Mucosa of stomach (tissue), 1 donor: Measurements from ENCODE around the gene MED14.

Source experiments
- H3K27me3 ChIP-seq: one replicate; pipeline ENCODE4 v1.7.0; 2013; ENCODE audit warnings: mild to moderate bottlenecking, low read length; ENCODE audit not compliant: control insufficient read depth, insufficient read depth
- H3K36me3 ChIP-seq: one replicate; pipeline ENCODE4 v1.7.0; 2013; ENCODE audit warnings: low read length; ENCODE audit not compliant: control insufficient read depth, insufficient read depth
- H3K4me1 ChIP-seq: one replicate; pipeline ENCODE4 v1.7.0; 2013; ENCODE audit warnings: mild to moderate bottlenecking, low read length; ENCODE audit not compliant: control insufficient read depth, insufficient read depth
- H3K4me3 ChIP-seq: one replicate; pipeline ENCODE4 v1.7.0; 2013; ENCODE audit warnings: low read length
- H3K9ac ChIP-seq: one replicate; pipeline ENCODE4 v1.7.0; 2013; ENCODE audit warnings: mild to moderate bottlenecking, low read length, moderate library complexity
- H3K9me3 ChIP-seq: one replicate; pipeline ENCODE4 v1.7.0; 2013; ENCODE audit warnings: mild to moderate bottlenecking, low read length, moderate library complexity; ENCODE audit not compliant: control insufficient read depth
- donor health status: Pancreatic carcinoma.

Gene MED14

DNA sequence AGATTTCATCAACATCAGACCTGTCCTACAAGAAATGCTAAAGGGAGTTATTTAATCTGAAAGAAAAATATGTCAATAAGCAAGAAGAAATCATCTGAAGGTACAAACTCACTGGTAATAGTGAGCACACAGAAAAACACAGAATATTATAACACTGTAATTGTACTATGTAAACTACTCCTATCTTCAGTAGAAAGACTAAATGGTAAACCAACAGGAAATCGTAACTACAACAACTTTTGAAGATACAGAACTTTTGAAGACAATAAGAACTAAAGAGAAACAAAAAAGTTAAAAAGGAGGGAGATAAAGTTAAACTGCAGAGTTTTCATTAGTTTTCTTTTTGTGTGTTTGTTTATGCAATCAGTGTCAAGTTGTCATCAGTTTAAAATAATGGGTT is 12.4 kb downstream of the MED14 start:
- H3K9me3 ChIP-seq, result no peaks in the 10 kb centered on the region
- H3K4me3 ChIP-seq, result no peak overlapping the region
- peaks cover 4% of the 10 kb centered on the region for H3K4me1 ChIP-seq
- no peaks in the 10 kb centered on the region for H3K36me3 ChIP-seq
- H3K9ac ChIP-seq, result no peak overlapping the region
- no peaks in the 10 kb centered on the region for H3K27me3 ChIP-seq

DNA sequence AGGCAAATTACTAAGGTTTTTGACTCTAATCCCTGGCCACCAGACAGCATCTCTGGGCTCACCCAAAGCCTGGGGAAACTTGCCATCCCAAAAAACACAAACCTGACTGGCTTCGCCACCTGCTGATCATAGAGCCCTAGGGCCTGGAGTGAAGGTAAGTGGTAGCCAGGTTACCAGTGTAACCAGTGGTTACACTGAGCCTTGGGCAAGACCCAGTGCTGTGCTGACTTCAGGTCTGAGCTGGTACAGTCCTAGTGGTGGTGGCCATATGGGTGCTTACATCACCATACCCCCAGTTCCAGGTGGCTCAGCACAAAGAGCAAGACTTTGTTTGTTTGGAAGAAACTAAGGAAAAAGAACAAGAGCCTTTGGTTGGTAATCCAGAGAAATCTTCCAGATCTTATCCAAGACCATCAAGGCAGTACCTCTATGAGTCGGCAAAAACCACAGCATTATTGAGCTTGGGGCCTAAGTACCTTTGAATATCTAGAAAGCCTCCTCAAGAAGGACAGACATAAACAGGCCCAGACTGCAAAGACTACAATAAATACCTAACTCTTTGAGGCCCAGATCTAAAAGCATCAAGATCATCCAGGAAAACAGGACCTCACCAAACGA is 13.7 kb downstream of the MED14 start:
- Histone ChIP-seq H3K4me1 (no peaks in the 10 kb centered on the region), H3K4me3 (no peak overlapping the region), H3K27me3 (no peaks in the 10 kb centered on the region), H3K36me3 (no peaks in the 10 kb centered on the region), H3K9me3 (no peaks in the 10 kb centered on the region), H3K9ac (no peak overlapping the region)

DNA sequence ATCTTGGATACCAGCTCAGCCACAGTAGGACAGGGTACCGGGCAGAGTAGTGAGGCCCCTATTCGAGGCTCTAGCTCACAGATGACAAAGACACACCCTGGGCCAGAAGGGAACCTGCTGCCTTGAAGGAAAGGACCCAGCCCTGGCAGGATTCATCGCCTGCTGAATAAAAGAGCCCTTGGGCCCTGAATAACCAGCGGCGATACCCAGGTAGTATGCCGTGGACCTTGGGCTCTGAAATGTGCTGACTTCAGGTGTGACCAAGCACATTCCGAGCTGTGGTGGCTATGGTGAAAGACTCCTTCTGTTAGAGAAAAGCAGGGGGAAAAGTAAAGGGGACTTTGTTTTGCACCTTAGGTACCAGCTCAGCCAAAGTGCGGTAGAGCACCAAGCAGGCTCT is 14.6 kb downstream of the MED14 start:
- no peaks in the 10 kb centered on the region for H3K9me3 ChIP-seq
- H3K27me3 ChIP-seq, result no peaks in the 10 kb centered on the region
- no peaks in the 10 kb centered on the region for H3K4me1 ChIP-seq
- H3K9ac ChIP-seq, result no peak overlapping the region
- H3K36me3 ChIP-seq, result no peaks in the 10 kb centered on the region
- H3K4me3 ChIP-seq, result no peak overlapping the region

- Histone ChIP-seq H3K9ac (no peak overlapping the region), H3K4me1 (no peaks in the 10 kb centered on the region), H3K27me3 (no peaks in the 10 kb centered on the region), H3K9me3 (no peaks in the 10 kb centered on the region), H3K36me3 (no peaks in the 10 kb centered on the region), H3K4me3 (no peak overlapping the region)
Measured at GRCh38 chrX:40720339-40720738, 15.0 kb downstream of the MED14 start.

- no peaks in the 10 kb centered on the region for H3K9me3 ChIP-seq
- no peak overlapping the region for H3K4me3 ChIP-seq
- H3K27me3 ChIP-seq, result no peaks in the 10 kb centered on the region
- no peak overlapping the region for H3K9ac ChIP-seq
- no peaks in the 10 kb centered on the region for H3K4me1 ChIP-seq
- no peaks in the 10 kb centered on the region for H3K36me3 ChIP-seq
Measured at GRCh38 chrX:40719731-40720130, 15.6 kb downstream of the MED14 start.

DNA sequence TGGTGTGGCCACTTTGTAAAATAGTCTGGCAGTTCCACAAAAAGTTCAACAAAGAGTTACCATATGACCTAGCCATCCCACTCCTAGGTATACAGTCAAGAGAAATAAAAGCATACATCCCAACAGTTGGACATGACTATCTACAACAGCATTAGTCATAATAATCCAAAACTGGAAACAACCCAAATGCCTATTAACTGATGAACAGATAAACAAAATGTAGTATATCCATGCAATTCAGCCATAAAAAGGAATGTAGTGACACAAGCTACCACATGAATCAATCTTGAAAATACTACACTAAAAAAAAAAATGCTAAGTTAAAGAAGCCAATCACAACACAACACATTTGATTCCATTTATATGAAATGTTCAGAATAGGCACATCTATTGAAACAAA is 16.1 kb downstream of the MED14 start:
- no peaks in the 10 kb centered on the region for H3K9me3 ChIP-seq
- no peaks in the 10 kb centered on the region for H3K36me3 ChIP-seq
- no peaks in the 10 kb centered on the region for H3K27me3 ChIP-seq
- no peak overlapping the region for H3K9ac ChIP-seq
- no peak overlapping the region for H3K4me3 ChIP-seq
- H3K4me1 ChIP-seq, result no peaks in the 10 kb centered on the region

GRCh38 chrX:40709395-40709794 is 25.9 kb downstream of the MED14 start:
- Histone ChIP-seq H3K4me3 (no peak overlapping the region), H3K27me3 (no peaks in the 10 kb centered on the region), H3K9ac (no peak overlapping the region), H3K36me3 (no peaks in the 10 kb centered on the region), H3K9me3 (no peaks in the 10 kb centered on the region), H3K4me1 (no peaks in the 10 kb centered on the region)

- Histone ChIP-seq H3K9ac (no peak overlapping the region), H3K36me3 (no peaks in the 10 kb centered on the region), H3K27me3 (no peaks in the 10 kb centered on the region), H3K4me1 (no peaks in the 10 kb centered on the region), H3K4me3 (no peak overlapping the region), H3K9me3 (no peaks in the 10 kb centered on the region)
Measured at GRCh38 chrX:40705658-40706312, 29.6 kb downstream of the MED14 start.

- H3K27me3 ChIP-seq, result no peaks in the 10 kb centered on the region
- no peaks in the 10 kb centered on the region for H3K9me3 ChIP-seq
- no peaks in the 10 kb centered on the region for H3K36me3 ChIP-seq
- no peak overlapping the region for H3K4me3 ChIP-seq
- no peaks in the 10 kb centered on the region for H3K4me1 ChIP-seq
- no peak overlapping the region for H3K9ac ChIP-seq
Measured at GRCh38 chrX:40700640-40701342, 34.6 kb downstream of the MED14 start.

DNA sequence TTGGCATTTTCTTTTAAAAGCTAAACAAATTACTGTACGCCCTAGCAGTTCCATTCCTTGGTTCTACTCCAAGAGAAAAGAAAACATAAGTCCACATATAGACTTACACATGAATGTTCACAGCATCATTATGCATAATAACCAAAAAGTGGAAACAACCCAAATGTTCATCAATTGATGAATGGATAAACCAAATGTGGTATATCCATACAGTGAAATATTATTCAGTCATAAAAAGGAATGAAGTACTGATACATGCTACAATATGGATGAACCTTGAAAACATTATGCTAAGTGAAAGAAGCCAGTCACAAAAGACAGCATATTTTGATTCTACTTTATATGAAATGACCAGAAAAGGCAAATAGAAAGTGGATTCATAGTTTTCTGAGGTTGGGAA is 36.5 kb downstream of the MED14 start:
- H3K36me3 ChIP-seq, result no peaks in the 10 kb centered on the region
- no peak overlapping the region for H3K4me3 ChIP-seq
- no peak overlapping the region for H3K9ac ChIP-seq

GRCh38 chrX:40694802-40695201 is 40.5 kb downstream of the MED14 start:
- Histone ChIP-seq H3K4me1 (no peaks in the 10 kb centered on the region), H3K4me3 (no peak overlapping the region), H3K36me3 (no peaks in the 10 kb centered on the region), H3K9me3 (no peaks in the 10 kb centered on the region), H3K27me3 (no peaks in the 10 kb centered on the region), H3K9ac (no peak overlapping the region)

More for the DNA sequence above, 36.5 kb downstream of the MED14 start:
- Histone ChIP-seq H3K9me3 (no peaks in the 10 kb centered on the region), H3K27me3 (no peaks in the 10 kb centered on the region), H3K4me1 (no peaks in the 10 kb centered on the region)

- Histone ChIP-seq H3K9me3 (no peaks in the 10 kb centered on the region), H3K9ac (no peak overlapping the region), H3K36me3 (peaks cover 5% of the 10 kb centered on the region), H3K4me3 (no peak overlapping the region), H3K27me3 (no peaks in the 10 kb centered on the region), H3K4me1 (no peaks in the 10 kb centered on the region)
Measured at GRCh38 chrX:40688929-40689328, 46.4 kb downstream of the MED14 start.
